ENCODE data around the gene BHMT2. TPM values are rescaled to one million over a fixed set of nuclear protein-coding genes. Genes with fewer than 3 reads are reported as not detected.
A peak's percentile ranks its signal among the peaks of the same experiment; 100 is the strongest.

The BHMT2 gene
- total RNA-seq: 1 to 10 TPM in 3 of 6 donors, under 1 TPM in 3; 0.28 to 2.1 (median 1.2) TPM
- 1 to 10 TPM; 1.4 to 2.8 TPM for polyA plus RNA-seq

DNA sequence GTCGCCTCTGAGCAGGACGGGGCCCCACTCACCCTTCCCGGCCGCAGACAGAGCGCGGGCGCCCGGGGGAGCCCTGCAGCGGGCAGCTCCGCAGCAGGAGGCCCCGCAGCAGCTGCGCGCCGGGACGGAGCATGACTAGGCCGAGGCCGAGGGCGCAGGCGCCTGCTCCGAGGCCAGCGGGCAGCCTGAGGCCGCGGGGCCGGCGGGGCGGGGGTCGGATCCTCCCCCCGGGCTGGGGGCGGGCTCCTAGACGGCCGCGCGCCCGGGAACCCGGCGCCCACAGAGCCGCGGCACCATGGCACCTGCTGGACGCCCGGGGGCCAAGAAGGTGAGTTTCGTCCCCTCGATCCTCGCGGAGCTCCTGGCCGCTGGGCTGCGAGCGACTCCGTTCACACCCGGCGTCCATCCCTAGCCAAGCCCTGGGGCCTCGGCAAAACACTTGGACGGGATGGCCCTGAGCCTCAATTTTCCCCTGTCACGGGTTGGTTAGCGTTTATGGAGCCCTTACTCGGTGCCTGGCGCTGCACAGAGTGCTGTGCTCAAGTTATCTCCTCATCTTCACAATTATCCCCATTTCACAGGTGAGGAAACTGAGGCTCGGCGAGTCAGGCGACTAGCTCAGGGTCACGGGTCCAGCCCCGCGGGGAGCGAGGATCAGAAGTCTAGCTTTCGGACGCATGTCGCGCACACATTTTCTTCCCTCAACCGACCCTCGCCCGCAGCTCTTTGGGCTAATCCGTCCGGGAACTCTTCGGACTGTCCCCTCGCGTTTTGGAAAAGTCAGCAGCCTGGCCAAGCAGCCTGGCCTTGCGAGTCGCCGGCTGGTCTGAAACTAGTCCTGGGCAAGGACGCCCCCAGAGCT, at the start of gene BHMT2, which contains the start of gene DMGDH:
BHMT2 (plus strand) TSS at position 280 of the 862 bp plus-strand sequence; CDS start at position 296, 16 bp downstream.
DMGDH (minus strand) TSS at position 187 of the 862 bp plus-strand sequence; CDS start at position 133, 54 bp downstream.
- FAIRE-seq (no peak), DNase-seq (peak; percentile 14 to 70 (median 24)), ATAC-seq (peak in 3 of 4 donors; percentile 87 to 91 (median 87))
- Histone ChIP-seq H3K9me3 (no peaks in the 10 kb centered on the region), H3K27me3 (no peaks in the 10 kb centered on the region), H3K27ac (peak within 1 kb of the TSS in 1 of 4 donors; percentile 8), H3K36me3 (no peaks in the 10 kb centered on the region), H3K4me1 (no peaks in the 10 kb centered on the region), H3K4me3 (peak within 1 kb of the TSS in 3 of 4 donors; percentile 7 to 42 (median 10))
- intact Hi-C loops (cut with DNase I): no loop called here
- no peak for TF ChIP-seq CTCF (IDR thresholded peaks at IDR 0.05)
- 31% methylated on average over 70 to 79 of the region's 79 CpGs for WGBS, 2 donors

GRCh38 chr5:79020861-79021561, 48.6 kb upstream of the BHMT2 start:
- intact Hi-C loops (cut with DNase I): loop anchor here in 2 of 3 donors (5.0 to 10.0 kb wide), 3 partner anchors 106 to 444 kb away; no protein-coding TSS in a partner anchor
- Histone ChIP-seq H3K36me3 (no peaks in the 10 kb centered on the region), H3K27me3 (no peaks in the 10 kb centered on the region), H3K4me3 (peak overlapping the region in 2 of 4 donors; percentile 10 to 21), H3K27ac (no peak overlapping the region), H3K9me3 (no peaks in the 10 kb centered on the region), H3K4me1 (no peaks in the 10 kb centered on the region)
- WGBS, 2 donors: 12% methylated on average over 14 of the region's 14 CpGs
- ATAC-seq: peak; percentile 82 to 95 (median 94)
- DNase-seq: peak; percentile 29 to 63 (median 35)
- peak; percentile 53 to 68 (median 59) for TF ChIP-seq CTCF (IDR thresholded peaks at IDR 0.05)
- peak; percentile 92 for FAIRE-seq

GRCh38 chr5:79021753-79022152, 47.8 kb upstream of the BHMT2 start:
- no peaks in the 10 kb centered on the region for H3K9me3 ChIP-seq
- no peaks in the 10 kb centered on the region for H3K27me3 ChIP-seq
- H3K4me3 ChIP-seq: no peak overlapping the region
- no peak for TF ChIP-seq CTCF (IDR thresholded peaks at IDR 0.05)
- WGBS, 2 donors: 40 to 51% methylated on average over 4 of the region's 4 CpGs
- no peak for DNase-seq
- no peak for FAIRE-seq
- H3K4me1 ChIP-seq: no peaks in the 10 kb centered on the region
- H3K36me3 ChIP-seq: no peaks in the 10 kb centered on the region
- intact Hi-C loops (cut with DNase I): loop anchor here in 2 of 3 donors (5.0 to 10.0 kb wide), 3 partner anchors 106 to 443 kb away; no protein-coding TSS in a partner anchor
- no peak for ATAC-seq
- no peak overlapping the region for H3K27ac ChIP-seq

- FAIRE-seq: no peak
- no peaks in the 10 kb centered on the region for H3K9me3 ChIP-seq
- no peak for DNase-seq
- TF ChIP-seq CTCF (IDR thresholded peaks at IDR 0.05): no peak
- WGBS, 2 donors: 71 to 75% methylated on average over 2 of the region's 2 CpGs
- H3K27ac ChIP-seq: no peak overlapping the region
- no peak overlapping the region for H3K4me3 ChIP-seq
- intact Hi-C loops (cut with DNase I): loop anchor here in 2 of 3 donors (5.0 to 10.0 kb wide), 3 partner anchors 105 to 442 kb away; no protein-coding TSS in a partner anchor
- no peaks in the 10 kb centered on the region for H3K4me1 ChIP-seq
- no peaks in the 10 kb centered on the region for H3K36me3 ChIP-seq
- ATAC-seq: no peak
- no peaks in the 10 kb centered on the region for H3K27me3 ChIP-seq
Measured at GRCh38 chr5:79022771-79023170, 46.8 kb upstream of the BHMT2 start.

Data from pancreas (tissue), 10 donors.